Embryonic facial prominence (tissue), 1 donor: ENCODE measurements around the gene GIMAP6.
"Not testable (repeated sequence)": the region's sequence is repeated elsewhere in the genome, so short reads cannot be mapped to it uniquely, and the experiment has no call there.

Source experiments
- DNase-seq: peaks from one replicate; pipeline ENCODE4 v3.0.0-alpha.2; 2016; ENCODE audit errors: extremely low spot score

The GIMAP6 gene

DNA sequence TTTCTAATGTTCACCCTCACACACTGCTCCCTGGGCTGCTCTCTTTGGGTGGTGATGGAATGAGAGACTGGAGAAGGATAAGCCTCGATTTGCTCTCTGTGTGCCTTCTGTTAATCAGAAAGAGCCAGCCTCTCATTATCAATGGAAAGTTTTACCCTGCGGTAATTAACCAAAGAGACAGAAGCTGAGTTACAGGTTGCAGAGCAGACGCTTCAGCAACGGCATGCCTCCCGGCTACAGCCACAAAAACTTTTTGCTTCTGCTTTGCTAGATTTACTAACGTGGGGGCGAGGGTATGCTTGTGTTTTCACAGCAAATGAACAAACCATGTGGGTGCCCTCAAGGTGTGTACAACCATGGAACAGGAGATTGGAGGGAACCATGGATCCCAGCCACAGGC is 47.0 kb downstream of the GIMAP6 start:
- DNase-seq, result no peak

DNA sequence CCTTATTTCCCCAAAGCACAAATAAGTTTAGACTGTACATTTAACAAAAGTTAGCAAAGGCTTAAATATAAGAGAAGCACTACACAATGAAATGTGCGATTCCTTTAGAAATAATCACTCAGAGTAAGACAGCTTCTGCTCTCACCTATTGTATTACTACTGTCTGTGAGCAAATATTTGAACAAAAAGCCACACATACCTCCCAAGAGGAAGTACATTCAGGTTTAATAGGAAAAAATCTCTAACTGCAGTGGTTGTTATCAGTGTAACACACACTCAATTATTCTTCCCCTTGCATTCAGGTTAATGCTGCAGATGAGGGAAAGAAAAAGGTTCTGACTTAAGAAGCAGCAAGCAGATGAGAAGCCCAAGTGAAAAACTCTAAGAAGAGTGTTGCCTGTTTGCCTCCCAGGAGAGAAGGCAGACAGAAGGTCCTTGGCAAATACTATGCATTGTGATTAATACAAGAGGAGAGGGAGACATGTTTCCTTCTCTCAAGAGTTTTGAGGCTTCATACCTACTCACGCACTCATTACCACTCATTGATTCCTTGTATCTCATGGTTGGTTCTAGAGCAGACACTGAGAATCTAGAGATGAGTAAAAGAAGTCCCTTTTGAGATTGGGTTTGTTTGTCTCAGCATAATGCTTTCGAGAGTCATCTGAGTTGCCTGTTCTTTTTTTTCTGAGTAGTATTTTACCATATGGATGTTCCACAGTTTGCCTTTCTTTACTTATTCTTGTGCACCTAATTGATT is 51.4 kb downstream of the GIMAP6 start:
- no peak for DNase-seq

DNA sequence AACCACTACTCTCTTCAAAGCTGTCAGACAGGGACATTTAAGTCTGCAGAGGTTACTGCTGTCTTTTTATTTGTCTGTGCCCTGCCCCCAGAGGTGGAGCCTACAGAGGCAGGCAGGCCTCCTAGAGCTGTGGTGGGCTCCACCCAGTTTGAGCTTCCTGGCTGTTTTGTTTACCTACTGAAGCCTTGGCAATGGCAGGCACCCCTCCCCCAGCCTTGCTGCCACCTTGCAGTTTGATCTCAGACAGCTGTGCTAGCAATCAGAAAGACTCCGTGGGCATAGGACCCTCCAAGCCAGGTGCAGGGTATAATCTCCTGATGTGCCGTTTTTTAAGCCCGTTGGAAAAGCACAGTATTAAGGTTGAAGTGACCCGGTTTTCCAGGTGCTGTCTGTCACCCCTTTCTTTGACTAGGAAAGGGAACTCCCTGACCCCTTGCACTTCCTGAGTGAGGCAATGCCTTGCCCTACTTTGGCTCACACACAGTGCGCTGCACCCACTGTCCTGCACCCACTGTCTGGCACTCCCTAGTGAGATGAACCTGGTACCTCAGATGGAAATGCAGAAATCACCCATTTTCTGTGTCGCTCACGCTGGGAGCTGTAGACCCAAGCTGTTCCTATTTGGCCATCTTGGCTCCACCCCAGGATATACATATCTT is 52.1 kb downstream of the GIMAP6 start:
- not testable (repeated sequence) for DNase-seq
